ENCODE results near the gene CLCF1. TPM values are rescaled to one million over a fixed set of nuclear protein-coding genes. Genes with fewer than 3 reads are reported as not detected.
A peak's percentile ranks its signal among the peaks of the same experiment; 100 is the strongest.

The CLCF1 gene
- total RNA-seq, 2 donors from 2014 or later = 1.7 to 4.0 TPM

DNA sequence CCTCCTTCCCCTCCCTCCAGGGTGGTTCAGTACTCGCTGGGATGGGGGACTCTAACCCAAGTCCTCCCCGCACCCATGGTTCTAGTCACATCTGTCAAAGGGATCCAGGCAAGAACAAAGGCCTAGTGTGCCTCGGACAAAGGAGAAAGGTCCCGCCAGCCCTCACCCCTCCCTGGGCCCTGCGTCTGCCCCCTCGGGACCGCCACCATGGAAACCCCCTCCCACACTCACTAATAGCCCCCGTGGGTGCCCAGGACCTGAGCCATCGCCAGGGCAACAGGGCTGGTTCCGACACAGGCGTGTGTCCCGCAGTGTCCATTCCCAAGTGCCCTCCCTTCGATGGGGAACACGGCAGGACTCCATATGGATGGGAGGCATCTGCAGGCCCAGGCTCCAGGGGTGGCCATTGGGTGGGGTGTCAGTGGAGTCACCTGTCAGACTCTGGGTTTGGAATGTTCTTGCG is 37.0 kb upstream of the CLCF1 start:
- Histone ChIP-seq H3K9ac (ENCODE audit: low read depth in 2 of 2, low read length in 2 of 2) (peak overlapping the region in 1 of 2 donors; percentile 63), H3K9me3 (no peaks in the 10 kb centered on the region), H3K27ac (no peak overlapping the region), H3K4me1 (no peaks in the 10 kb centered on the region), H3K27me3 (no peaks in the 10 kb centered on the region), H3K36me3 (no peaks in the 10 kb centered on the region), H3K4me3 (no peak overlapping the region)
- no peak for DNase-seq
- intact Hi-C loops (cut with DNase I) = no loop called here
- TF ChIP-seq, protein P1, sequence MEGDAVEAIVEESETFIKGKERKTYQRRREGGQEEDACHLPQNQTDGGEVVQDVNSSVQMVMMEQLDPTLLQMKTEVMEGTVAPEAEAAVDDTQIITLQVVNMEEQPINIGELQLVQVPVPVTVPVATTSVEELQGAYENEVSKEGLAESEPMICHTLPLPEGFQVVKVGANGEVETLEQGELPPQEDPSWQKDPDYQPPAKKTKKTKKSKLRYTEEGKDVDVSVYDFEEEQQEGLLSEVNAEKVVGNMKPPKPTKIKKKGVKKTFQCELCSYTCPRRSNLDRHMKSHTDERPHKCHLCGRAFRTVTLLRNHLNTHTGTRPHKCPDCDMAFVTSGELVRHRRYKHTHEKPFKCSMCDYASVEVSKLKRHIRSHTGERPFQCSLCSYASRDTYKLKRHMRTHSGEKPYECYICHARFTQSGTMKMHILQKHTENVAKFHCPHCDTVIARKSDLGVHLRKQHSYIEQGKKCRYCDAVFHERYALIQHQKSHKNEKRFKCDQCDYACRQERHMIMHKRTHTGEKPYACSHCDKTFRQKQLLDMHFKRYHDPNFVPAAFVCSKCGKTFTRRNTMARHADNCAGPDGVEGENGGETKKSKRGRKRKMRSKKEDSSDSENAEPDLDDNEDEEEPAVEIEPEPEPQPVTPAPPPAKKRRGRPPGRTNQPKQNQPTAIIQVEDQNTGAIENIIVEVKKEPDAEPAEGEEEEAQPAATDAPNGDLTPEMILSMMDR (IDR thresholded peaks at IDR 0.05) = no peak

DNA sequence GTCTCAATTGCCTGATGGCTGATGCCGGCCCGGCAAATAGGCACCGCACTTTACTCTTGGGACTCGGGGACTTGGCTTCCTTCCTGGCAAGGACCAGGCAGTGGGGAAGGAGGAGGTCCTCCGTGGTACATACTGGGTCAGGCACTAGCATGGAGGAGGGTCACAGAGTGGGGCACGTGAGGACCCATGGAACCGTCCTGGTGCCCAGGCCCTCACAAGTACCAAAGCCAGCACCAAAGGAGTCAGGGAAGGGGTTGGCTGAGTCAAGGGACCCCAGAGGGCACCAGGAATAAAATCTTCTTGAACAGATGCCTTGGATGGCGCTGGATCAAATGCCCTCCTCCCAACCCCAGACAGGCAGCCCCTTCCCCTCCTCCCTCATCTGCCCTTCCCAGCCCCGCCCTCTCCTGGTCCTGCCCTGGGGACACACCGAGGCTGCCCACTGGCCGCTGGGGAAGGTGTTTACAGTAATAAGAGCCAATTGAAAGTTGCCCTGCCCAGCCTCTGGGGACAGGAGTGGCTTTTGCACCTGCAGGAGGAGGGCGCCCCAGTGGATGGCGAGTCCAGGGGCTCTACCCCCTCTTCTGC is 36.5 kb upstream of the CLCF1 start:
- Histone ChIP-seq H3K4me1 (no peaks in the 10 kb centered on the region), H3K27ac (peak overlapping the region; percentile 20), H3K9ac (ENCODE audit: low read depth in 2 of 2, low read length in 2 of 2) (peak overlapping the region; percentile 26 to 63), H3K27me3 (no peaks in the 10 kb centered on the region), H3K9me3 (no peaks in the 10 kb centered on the region), H3K4me3 (no peak overlapping the region), H3K36me3 (no peaks in the 10 kb centered on the region)
- TF ChIP-seq, protein P1 (IDR thresholded peaks at IDR 0.05) = no peak
- peak; percentile 59 for DNase-seq
- intact Hi-C loops (cut with DNase I) = no loop called here

DNA sequence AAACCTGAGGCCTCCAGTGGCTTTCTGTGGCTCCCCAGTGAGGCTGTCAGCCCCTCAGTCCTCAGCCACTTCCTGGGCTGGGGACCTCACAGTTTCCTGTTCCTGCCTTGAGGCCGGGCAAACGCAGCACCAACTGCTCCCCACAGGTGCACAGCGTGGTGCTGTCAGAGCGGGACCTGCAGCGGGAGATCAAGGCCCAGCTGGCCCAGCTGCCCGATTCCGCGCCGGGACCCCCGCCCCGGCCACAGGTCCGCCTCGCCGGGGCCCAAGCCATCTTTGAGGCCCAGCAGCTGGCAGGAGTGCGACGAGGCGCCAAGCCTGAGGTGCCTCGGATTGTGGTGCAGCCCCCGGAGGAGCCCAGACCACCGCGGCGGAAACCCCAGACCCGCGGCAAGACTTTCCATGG is 35.9 kb upstream of the CLCF1 start:
- peak overlapping the region; percentile 20 for H3K27ac ChIP-seq
- TF ChIP-seq, protein P1 (IDR thresholded peaks at IDR 0.05) = no peak

DNA sequence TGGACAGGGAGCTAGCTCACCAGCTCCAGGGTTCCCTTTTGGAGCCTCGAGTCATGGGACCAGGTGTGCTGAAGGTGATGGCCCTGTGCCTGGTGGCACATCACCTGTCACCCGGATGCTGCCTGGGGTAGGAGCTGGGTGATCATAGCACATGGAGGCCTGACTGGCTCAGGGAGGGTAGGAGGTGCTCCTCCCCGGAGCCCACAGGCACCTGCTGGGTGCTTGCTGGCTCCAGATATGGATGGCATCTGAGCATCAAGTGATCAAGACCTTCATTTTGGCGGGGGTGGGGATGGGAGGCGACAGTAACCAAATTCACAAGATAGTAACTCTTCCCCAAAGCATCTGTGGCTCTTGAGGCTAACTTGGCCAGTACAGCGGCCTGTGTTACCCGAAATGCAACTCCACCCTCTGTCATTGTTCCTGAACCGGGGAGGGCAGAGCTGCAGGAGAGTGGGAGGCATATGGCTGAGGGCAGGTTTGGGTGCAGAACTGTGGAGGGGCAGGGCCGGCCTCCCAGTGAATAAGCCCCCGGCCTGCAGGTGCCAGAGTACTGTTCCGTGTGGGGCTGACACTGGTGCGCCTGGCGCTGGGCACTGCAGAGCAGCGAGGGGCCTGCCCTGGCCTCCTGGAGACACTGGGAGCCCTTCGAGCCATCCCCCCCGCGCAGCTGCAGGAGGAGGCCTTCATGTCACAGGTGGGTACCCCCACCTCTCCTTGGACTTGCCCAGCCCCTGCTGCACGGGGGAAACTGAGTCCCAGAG is 35.2 kb upstream of the CLCF1 start:
- peak overlapping the region; percentile 26 to 63 for H3K9ac ChIP-seq (ENCODE audit: low read depth in 2 of 2, low read length in 2 of 2)
- DNase-seq = no peak
- intact Hi-C loops (cut with DNase I) = no loop called here
- H3K9me3 ChIP-seq = no peaks in the 10 kb centered on the region
- no peaks in the 10 kb centered on the region for H3K36me3 ChIP-seq
- H3K27ac ChIP-seq = peak overlapping the region; percentile 27
- H3K4me1 ChIP-seq = no peaks in the 10 kb centered on the region
- TF ChIP-seq, protein P1 (IDR thresholded peaks at IDR 0.05) = no peak
- no peak overlapping the region for H3K4me3 ChIP-seq
- H3K27me3 ChIP-seq = no peaks in the 10 kb centered on the region

More for the DNA sequence above, 35.9 kb upstream of the CLCF1 start:
- intact Hi-C loops (cut with DNase I) = no loop called here
- Histone ChIP-seq H3K27me3 (no peaks in the 10 kb centered on the region), H3K4me3 (no peak overlapping the region), H3K4me1 (no peaks in the 10 kb centered on the region), H3K9me3 (no peaks in the 10 kb centered on the region), H3K36me3 (no peaks in the 10 kb centered on the region), H3K9ac (ENCODE audit: low read depth in 2 of 2, low read length in 2 of 2) (peak overlapping the region; percentile 26 to 63)
- no peak for DNase-seq

DNA sequence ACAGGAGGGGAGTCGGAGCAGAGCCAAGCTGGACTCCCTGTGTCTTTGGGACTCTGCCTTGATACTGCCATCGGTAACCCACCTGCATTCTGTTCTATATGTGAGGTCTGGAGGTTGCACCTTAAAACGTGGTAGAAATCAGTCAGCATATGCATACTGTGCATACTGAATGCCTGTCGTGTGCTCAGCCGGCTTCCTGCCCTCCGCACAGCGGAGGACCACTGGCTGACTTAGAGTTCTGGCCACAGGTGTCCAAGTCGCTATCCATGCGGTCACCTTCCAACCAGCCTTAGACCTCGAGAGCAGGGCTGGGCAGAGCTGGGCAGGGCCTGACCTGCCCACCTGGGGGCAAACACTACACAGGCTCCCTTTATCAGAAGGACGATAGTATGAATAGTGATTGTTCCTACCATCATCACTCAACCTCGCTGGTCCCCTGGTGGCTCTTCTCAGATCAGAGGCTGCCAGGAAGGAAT is 34.3 kb upstream of the CLCF1 start:
- Histone ChIP-seq H3K27ac (peak overlapping the region; percentile 27), H3K36me3 (no peaks in the 10 kb centered on the region), H3K9ac (ENCODE audit: low read depth in 2 of 2, low read length in 2 of 2) (peak overlapping the region; percentile 16 to 50), H3K9me3 (no peaks in the 10 kb centered on the region), H3K4me3 (no peak overlapping the region), H3K27me3 (no peaks in the 10 kb centered on the region), H3K4me1 (no peaks in the 10 kb centered on the region)
- no peak for DNase-seq
- intact Hi-C loops (cut with DNase I) = no loop called here
- TF ChIP-seq, protein P1 (IDR thresholded peaks at IDR 0.05) = no peak

All from colonic mucosa (tissue), 4 donors.